SU-DHL-6 (cell line): ENCODE measurements around the gene CELA2B.
"Not testable (repeated sequence)": the region's sequence is repeated elsewhere in the genome, so short reads cannot be mapped to it uniquely, and the experiment has no call there.

Experiments used
- H2AFZ ChIP-seq: fragments of 200-600 bp; sonication (generic); 2 replicates; pipeline ENCODE4 v1.6.1; 2014; ENCODE audit warnings: low read depth, mild to moderate bottlenecking, moderate library complexity, mixed read lengths, antibody characterized with exemption, low read length; ENCODE audit not compliant: severe bottlenecking
- H3F3A ChIP-seq: fragments of 200-600 bp; shearing (Covaris generic); 2 replicates; pipeline ENCODE4 v1.6.0; 2016; ENCODE audit warnings: antibody characterized with exemption, mild to moderate bottlenecking; ENCODE audit not compliant: insufficient read depth
- H3K27ac ChIP-seq: fragments of 200-600 bp; sonication (generic); 2 replicates; pipeline ENCODE4 v1.5.1; 2016; ENCODE audit warnings: low read depth, mild to moderate bottlenecking, low read length, moderate library complexity, mixed read lengths
- H3K27me3 ChIP-seq: fragments of 200-600 bp; sonication (generic), shearing (Covaris generic); 2 replicates; pipeline ENCODE4 v1.6.0; 2014; ENCODE audit warnings: mild to moderate bottlenecking, low read length
- H3K36me3 ChIP-seq: fragments of 200-600 bp; sonication (generic); 2 replicates; pipeline ENCODE4 v1.6.1; 2014; ENCODE audit warnings: mild to moderate bottlenecking, low read length, mixed read lengths
- H3K4me2 ChIP-seq: fragments of 300-600, 200-600 bp; shearing (Covaris generic), sonication (generic); 2 replicates; pipeline ENCODE4 v1.6.0; 2014; ENCODE audit warnings: low read length, low read depth, mild to moderate bottlenecking; ENCODE audit not compliant: poor library complexity, severe bottlenecking
- H3K4me3 ChIP-seq: fragments of 200-600 bp; sonication (generic); 2 replicates; pipeline ENCODE4 v1.5.1; 2014; ENCODE audit warnings: antibody characterized with exemption, low read length, mild to moderate bottlenecking, mixed read lengths; ENCODE audit not compliant: insufficient read depth, poor library complexity, severe bottlenecking
- H3K79me2 ChIP-seq: fragments of 200-600 bp; sonication (generic); 2 replicates; pipeline ENCODE4 v1.6.1; 2014; ENCODE audit warnings: mild to moderate bottlenecking, low read length, moderate library complexity; ENCODE audit not compliant: insufficient read depth
- H3K9ac ChIP-seq: fragments of 200-600 bp; sonication (generic); 2 replicates; pipeline ENCODE4 v1.7.0; 2014; ENCODE audit warnings: mild to moderate bottlenecking, low read length
- H3K9me2 ChIP-seq: fragments of 200-600 bp; sonication (generic); replicated peaks from 2 replicates; pipeline ENCODE4 v1.6.1; 2014; ENCODE audit warnings: low read length; ENCODE audit not compliant: insufficient read depth
- H3K9me3 ChIP-seq: fragments of 200-600 bp; sonication (generic); 2 replicates; pipeline ENCODE4 v1.6.1; 2014; ENCODE audit warnings: low read length, mixed read lengths; ENCODE audit not compliant: insufficient read depth
- H4K20me1 ChIP-seq: fragments of 200-600 bp; sonication (generic); 2 replicates; pipeline ENCODE4 v1.6.1; 2014; ENCODE audit warnings: low read depth, mild to moderate bottlenecking, antibody characterized with exemption, low read length, moderate library complexity, mixed read lengths
- CTCF ChIP-seq: fragments of 200-600 bp; sonication (generic); IDR thresholded peaks from one replicate; pipeline ENCODE4 v1.5.1; 2017; ENCODE audit warnings: antibody characterized with exemption, mild to moderate bottlenecking, low read length, moderate library complexity; ENCODE audit not compliant: insufficient read depth, poor library complexity, severe bottlenecking
- EZH2phosphoT487 ChIP-seq: fragments of 200-600 bp; sonication (generic), shearing (Covaris generic); conservative IDR thresholded peaks from 2 replicates; pipeline ENCODE4 v1.6.1; 2018; ENCODE audit warnings: mild to moderate bottlenecking, antibody characterized with exemption, low read length, moderate library complexity, mixed read lengths

The CELA2B gene

GRCh38 chr1:15471067-15471466 is 4.8 kb upstream of the CELA2B start:
- not testable (repeated sequence) for H3F3A ChIP-seq, H3K9ac ChIP-seq, H3K36me3 ChIP-seq, H3K4me3 ChIP-seq, H3K9me2 ChIP-seq, H3K27me3 ChIP-seq, H3K4me2 ChIP-seq, H2AFZ ChIP-seq, H4K20me1 ChIP-seq, H3K9me3 ChIP-seq, H3K27ac ChIP-seq, H3K79me2 ChIP-seq

GRCh38 chr1:15471723-15472122 is 4.2 kb upstream of the CELA2B start:
- not testable (repeated sequence) for H3K4me2 ChIP-seq, H2AFZ ChIP-seq, H3F3A ChIP-seq, H4K20me1 ChIP-seq, H3K4me3 ChIP-seq, H3K36me3 ChIP-seq, H3K9me3 ChIP-seq, H3K27me3 ChIP-seq, H3K79me2 ChIP-seq, H3K27ac ChIP-seq, H3K9me2 ChIP-seq, H3K9ac ChIP-seq

- Histone ChIP-seq H3F3A (no peaks in the 10 kb centered on the region), H4K20me1 (no peaks in the 10 kb centered on the region), H3K9ac (no peak overlapping the region), H3K79me2 (no peaks in the 10 kb centered on the region), H2AFZ (no peak overlapping the region), H3K27me3 (no peaks in the 10 kb centered on the region), H3K9me3 (no peaks in the 10 kb centered on the region), H3K4me3 (no peak overlapping the region), H3K27ac (no peak overlapping the region), H3K4me2 (no peak overlapping the region), H3K36me3 (no peaks in the 10 kb centered on the region), H3K9me2 (no peaks in the 10 kb centered on the region)
- TF ChIP-seq CTCF: no peak
- TF ChIP-seq EZH2phosphoT487: no peak
These were observed 3.3 kb upstream of the CELA2B start for GRCh38 chr1:15472587-15472986.

GRCh38 chr1:15476927-15477326 is 1.0 kb downstream of the CELA2B start:
- Histone ChIP-seq H2AFZ (no peak overlapping the region), H4K20me1 (no peaks in the 10 kb centered on the region), H3K4me2 (no peak overlapping the region), H3K9me3 (no peaks in the 10 kb centered on the region), H3F3A (no peaks in the 10 kb centered on the region), H3K9me2 (no peaks in the 10 kb centered on the region), H3K27me3 (no peaks in the 10 kb centered on the region), H3K79me2 (no peaks in the 10 kb centered on the region), H3K4me3 (no peak overlapping the region), H3K36me3 (no peaks in the 10 kb centered on the region), H3K27ac (no peak overlapping the region), H3K9ac (no peak overlapping the region)
- no peak for TF ChIP-seq CTCF
- TF ChIP-seq EZH2phosphoT487: no peak
